HepG2 (cell line): ENCODE measurements around the gene VSX1. TPM values are rescaled to one million over a fixed set of nuclear protein-coding genes. Genes with fewer than 3 reads are reported as not detected.

Experiments
- CBFB ChIP-seq: sonication (generic); formaldehyde crosslinking; IDR thresholded peaks from 2 replicates; pipeline ENCODE4 v1.4.0; 2020; ENCODE audit warnings: missing genetic modification reagents
- EED ChIP-seq: sonication (generic); formaldehyde crosslinking; IDR thresholded peaks from 2 replicates; pipeline ENCODE4 v1.5.0; 2020; ENCODE audit warnings: mild to moderate bottlenecking, missing genetic modification reagents
- HNRNPL ChIP-seq: fragments of 200-400 bp; formaldehyde crosslinking; IDR thresholded peaks from 2 replicates; pipeline ENCODE4 v1.6.1; 2017; ENCODE audit warnings: mild to moderate bottlenecking, low read depth, low read length
- ISX ChIP-seq: sonication (generic); formaldehyde crosslinking; conservative IDR thresholded peaks from 2 replicates; pipeline ENCODE4 v1.5.0; 2020; ENCODE audit warnings: missing genetic modification reagents
- KAT7 ChIP-seq: IDR thresholded peaks from 2 replicates; pipeline ENCODE4 v1.6.1; 2018; ENCODE audit warnings: borderline replicate concordance, missing compliant biosample characterization
- KMT2A ChIP-seq: sonication (generic); formaldehyde crosslinking; IDR thresholded peaks from 2 replicates; pipeline ENCODE4 v1.4.0; 2020; ENCODE audit warnings: missing genetic modification reagents
- MEF2D ChIP-seq: sonication (generic); formaldehyde crosslinking; IDR thresholded peaks from 2 replicates; pipeline ENCODE4 v1.5.1; 2020; ENCODE audit warnings: mild to moderate bottlenecking, missing genetic modification reagents
- SALL1 ChIP-seq: sonication (generic); formaldehyde crosslinking; IDR thresholded peaks from 2 replicates; pipeline ENCODE4 v1.8.0; 2022; ENCODE audit warnings: mild to moderate bottlenecking, missing genetic modification reagents
- TOPORS ChIP-seq: sonication (generic); formaldehyde crosslinking; IDR thresholded peaks from 2 replicates; pipeline ENCODE4 v1.8.0; 2023; ENCODE audit warnings: mild to moderate bottlenecking, missing genetic modification reagents
- TSC22D2 ChIP-seq: sonication (generic); formaldehyde crosslinking; IDR thresholded peaks from 2 replicates; pipeline ENCODE4 v1.5.1; 2020; ENCODE audit warnings: missing genetic modification reagents, mild to moderate bottlenecking, borderline replicate concordance
- ZKSCAN5 ChIP-seq: sonication (generic); formaldehyde crosslinking; IDR thresholded peaks from 2 replicates; pipeline ENCODE4 v1.5.1; 2020; ENCODE audit warnings: mild to moderate bottlenecking, missing genetic modification reagents
- ZNF121 ChIP-seq: sonication (generic); formaldehyde crosslinking; IDR thresholded peaks from 2 replicates; pipeline ENCODE4 v1.5.0; 2020; ENCODE audit warnings: mild to moderate bottlenecking, missing genetic modification reagents
- ZNF124 ChIP-seq: sonication (generic); formaldehyde crosslinking; IDR thresholded peaks from 2 replicates; pipeline ENCODE4 v1.4.0; 2020; ENCODE audit warnings: missing genetic modification reagents
- ZNF225 ChIP-seq: sonication (generic); formaldehyde crosslinking; IDR thresholded peaks from 2 replicates; pipeline ENCODE4 v1.4.0; 2020; ENCODE audit warnings: mild to moderate bottlenecking, missing genetic modification reagents
- ZNF383 ChIP-seq: sonication (generic); formaldehyde crosslinking; IDR thresholded peaks from 2 replicates; pipeline ENCODE4 v1.4.0; 2020; ENCODE audit warnings: missing genetic modification reagents, mild to moderate bottlenecking, borderline replicate concordance
- ZNF747 ChIP-seq: sonication (generic); formaldehyde crosslinking; IDR thresholded peaks from 2 replicates; pipeline ENCODE4 v1.8.1; 2023; ENCODE audit warnings: missing genetic modification reagents, mild to moderate bottlenecking, borderline replicate concordance
- ZNF775 ChIP-seq: sonication (generic); formaldehyde crosslinking; IDR thresholded peaks from 2 replicates; pipeline ENCODE4 v1.4.0; 2020; ENCODE audit warnings: missing genetic modification reagents, mild to moderate bottlenecking, moderate library complexity, borderline replicate concordance
- polyA plus RNA-seq, 8 experiments: library from polyadenylated mRNA; depleted of rRNA in 3 of 8; stranded (reverse) in 7 of 8; unstranded in 1 of 8; fragments of >200 nt; fragmentation: Illumina TruSeq in 4 of 8; extraction: Trizol in 4 of 8; gene quantifications; 2 replicates each; pipeline versions ENCODE4 v1.2.1 to v1.2.3, GENCODE V29; 2011 to 2016; ENCODE audit warnings: low read depth in 4 of 8, missing spikeins in 1 of 8, mixed read lengths in 1 of 8; ENCODE audit not compliant: insufficient read depth in 1 of 8
- total RNA-seq, 5 experiments: library from RNA; depleted of rRNA; stranded (reverse); fragments of >200 nt; fragmentation: Illumina TruSeq; extraction: Trizol; gene quantifications; 2 replicates each; pipeline ENCODE4 v1.2.3, GENCODE V29; 2016; ENCODE audit warnings: low read depth in 1 of 5
- TF ChIP-seq, protein P1 (sequence below): sonication (generic); formaldehyde crosslinking; IDR thresholded peaks from 2 replicates; pipeline ENCODE4 v1.4.0; 2020; ENCODE audit warnings: missing genetic modification reagents
- TF ChIP-seq, protein P2 (sequence below): sonication (generic); formaldehyde crosslinking; IDR thresholded peaks from 2 replicates; pipeline ENCODE4 v1.9.0; 2021; ENCODE audit warnings: mild to moderate bottlenecking, missing genetic modification reagents
- TF ChIP-seq, protein P3 (sequence below): sonication (generic); formaldehyde crosslinking; conservative IDR thresholded peaks from 2 replicates; pipeline ENCODE4 v1.8.0; 2022; ENCODE audit warnings: missing genetic modification reagents

Gene VSX1
- total and polyA plus RNA-seq, 2 of the 13 experiments (the other 11 are each of a cell fraction or from before 2014, with no cell fraction given) = 0.04 TPM; not detected in 1

DNA sequence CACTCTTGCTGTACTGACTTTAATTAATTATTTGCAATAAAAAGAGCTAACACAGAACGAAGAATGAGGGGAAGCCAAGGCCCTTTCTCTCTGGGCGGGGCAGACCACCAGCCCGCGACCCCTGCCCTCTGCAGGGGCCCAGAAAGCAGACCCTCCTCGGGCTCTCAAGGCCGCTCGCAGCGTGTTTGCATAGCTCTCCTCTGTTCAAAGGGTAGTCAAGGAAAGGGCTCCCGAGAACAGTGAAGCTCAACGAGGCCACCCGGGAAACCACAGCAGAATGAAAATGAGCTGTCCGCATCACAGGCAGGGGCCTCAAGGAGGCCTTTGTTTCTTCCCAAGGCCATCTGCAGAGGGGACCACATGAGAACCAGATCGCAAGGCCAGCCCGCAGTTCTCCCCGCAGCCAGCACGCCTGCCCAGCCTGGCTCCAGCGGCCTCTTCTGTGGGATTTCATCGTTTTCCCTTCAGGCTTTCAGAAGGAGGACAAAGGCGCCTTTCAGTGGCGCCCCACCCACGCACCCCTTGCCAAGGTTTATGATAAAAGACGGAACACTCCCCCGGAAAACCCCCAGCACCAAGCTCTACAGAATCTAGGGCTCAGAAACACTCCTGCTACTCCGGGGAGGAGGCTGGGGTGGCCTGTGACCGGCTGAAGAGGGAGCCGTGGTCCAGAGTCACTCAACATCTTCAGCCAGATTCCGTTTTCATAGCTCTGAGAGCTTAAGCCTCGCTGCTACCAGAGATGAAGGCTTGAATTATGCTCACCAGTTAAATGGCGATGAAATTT lies 49.3 kb downstream of the VSX1 start (continued):
- TF ChIP-seq, protein P1, sequence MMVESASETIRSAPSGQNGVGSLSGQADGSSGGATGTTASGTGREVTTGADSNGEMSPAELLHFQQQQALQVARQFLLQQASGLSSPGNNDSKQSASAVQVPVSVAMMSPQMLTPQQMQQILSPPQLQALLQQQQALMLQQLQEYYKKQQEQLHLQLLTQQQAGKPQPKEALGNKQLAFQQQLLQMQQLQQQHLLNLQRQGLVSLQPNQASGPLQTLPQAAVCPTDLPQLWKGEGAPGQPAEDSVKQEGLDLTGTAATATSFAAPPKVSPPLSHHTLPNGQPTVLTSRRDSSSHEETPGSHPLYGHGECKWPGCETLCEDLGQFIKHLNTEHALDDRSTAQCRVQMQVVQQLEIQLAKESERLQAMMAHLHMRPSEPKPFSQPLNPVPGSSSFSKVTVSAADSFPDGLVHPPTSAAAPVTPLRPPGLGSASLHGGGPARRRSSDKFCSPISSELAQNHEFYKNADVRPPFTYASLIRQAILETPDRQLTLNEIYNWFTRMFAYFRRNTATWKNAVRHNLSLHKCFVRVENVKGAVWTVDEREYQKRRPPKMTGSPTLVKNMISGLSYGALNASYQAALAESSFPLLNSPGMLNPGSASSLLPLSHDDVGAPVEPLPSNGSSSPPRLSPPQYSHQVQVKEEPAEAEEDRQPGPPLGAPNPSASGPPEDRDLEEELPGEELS (CRISPR knock-in tag) = peak; percentile 43; the same call in 1 of the 2 replicates
- TF ChIP-seq TSC22D2 (CRISPR knock-in tag) (no peak), KMT2A (CRISPR knock-in tag) (peak; percentile 41; the same call in 1 of the 2 replicates), MEF2D (no peak), TOPORS (CRISPR knock-in tag) (0 out of 2 replicates have a peak, but pooled peaks have one; percentile 15), ZNF383 (no peak), HNRNPL (no peak), ISX (CRISPR knock-in tag) (no peak), SALL1 (CRISPR knock-in tag) (peak; percentile 60), ZNF225 (CRISPR knock-in tag) (no peak), ZNF775 (CRISPR knock-in tag) (no peak), ZNF747 (CRISPR knock-in tag) (peak; percentile 68; the same call in 1 of the 2 replicates), EED (peak; percentile 74; the same call in 1 of the 2 replicates), ZNF121 (CRISPR knock-in tag) (peak; percentile 8; the same call in 1 of the 2 replicates), CBFB (CRISPR knock-in tag) (peak; percentile 17; the same call in 1 of the 2 replicates), KAT7 (CRISPR knock-in tag) (peak; percentile 53; the same call in 1 of the 2 replicates), ZNF124 (CRISPR knock-in tag) (no peak), ZKSCAN5 (CRISPR knock-in tag) (no peak)
- TF ChIP-seq, protein P2, sequence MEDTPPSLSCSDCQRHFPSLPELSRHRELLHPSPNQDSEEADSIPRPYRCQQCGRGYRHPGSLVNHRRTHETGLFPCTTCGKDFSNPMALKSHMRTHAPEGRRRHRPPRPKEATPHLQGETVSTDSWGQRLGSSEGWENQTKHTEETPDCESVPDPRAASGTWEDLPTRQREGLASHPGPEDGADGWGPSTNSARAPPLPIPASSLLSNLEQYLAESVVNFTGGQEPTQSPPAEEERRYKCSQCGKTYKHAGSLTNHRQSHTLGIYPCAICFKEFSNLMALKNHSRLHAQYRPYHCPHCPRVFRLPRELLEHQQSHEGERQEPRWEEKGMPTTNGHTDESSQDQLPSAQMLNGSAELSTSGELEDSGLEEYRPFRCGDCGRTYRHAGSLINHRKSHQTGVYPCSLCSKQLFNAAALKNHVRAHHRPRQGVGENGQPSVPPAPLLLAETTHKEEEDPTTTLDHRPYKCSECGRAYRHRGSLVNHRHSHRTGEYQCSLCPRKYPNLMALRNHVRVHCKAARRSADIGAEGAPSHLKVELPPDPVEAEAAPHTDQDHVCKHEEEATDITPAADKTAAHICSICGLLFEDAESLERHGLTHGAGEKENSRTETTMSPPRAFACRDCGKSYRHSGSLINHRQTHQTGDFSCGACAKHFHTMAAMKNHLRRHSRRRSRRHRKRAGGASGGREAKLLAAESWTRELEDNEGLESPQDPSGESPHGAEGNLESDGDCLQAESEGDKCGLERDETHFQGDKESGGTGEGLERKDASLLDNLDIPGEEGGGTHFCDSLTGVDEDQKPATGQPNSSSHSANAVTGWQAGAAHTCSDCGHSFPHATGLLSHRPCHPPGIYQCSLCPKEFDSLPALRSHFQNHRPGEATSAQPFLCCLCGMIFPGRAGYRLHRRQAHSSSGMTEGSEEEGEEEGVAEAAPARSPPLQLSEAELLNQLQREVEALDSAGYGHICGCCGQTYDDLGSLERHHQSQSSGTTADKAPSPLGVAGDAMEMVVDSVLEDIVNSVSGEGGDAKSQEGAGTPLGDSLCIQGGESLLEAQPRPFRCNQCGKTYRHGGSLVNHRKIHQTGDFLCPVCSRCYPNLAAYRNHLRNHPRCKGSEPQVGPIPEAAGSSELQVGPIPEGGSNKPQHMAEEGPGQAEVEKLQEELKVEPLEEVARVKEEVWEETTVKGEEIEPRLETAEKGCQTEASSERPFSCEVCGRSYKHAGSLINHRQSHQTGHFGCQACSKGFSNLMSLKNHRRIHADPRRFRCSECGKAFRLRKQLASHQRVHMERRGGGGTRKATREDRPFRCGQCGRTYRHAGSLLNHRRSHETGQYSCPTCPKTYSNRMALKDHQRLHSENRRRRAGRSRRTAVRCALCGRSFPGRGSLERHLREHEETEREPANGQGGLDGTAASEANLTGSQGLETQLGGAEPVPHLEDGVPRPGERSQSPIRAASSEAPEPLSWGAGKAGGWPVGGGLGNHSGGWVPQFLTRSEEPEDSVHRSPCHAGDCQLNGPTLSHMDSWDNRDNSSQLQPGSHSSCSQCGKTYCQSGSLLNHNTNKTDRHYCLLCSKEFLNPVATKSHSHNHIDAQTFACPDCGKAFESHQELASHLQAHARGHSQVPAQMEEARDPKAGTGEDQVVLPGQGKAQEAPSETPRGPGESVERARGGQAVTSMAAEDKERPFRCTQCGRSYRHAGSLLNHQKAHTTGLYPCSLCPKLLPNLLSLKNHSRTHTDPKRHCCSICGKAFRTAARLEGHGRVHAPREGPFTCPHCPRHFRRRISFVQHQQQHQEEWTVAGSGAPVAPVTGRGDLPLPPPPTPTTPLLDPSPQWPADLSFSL (CRISPR knock-in tag) = no peak
- TF ChIP-seq, protein P3, sequence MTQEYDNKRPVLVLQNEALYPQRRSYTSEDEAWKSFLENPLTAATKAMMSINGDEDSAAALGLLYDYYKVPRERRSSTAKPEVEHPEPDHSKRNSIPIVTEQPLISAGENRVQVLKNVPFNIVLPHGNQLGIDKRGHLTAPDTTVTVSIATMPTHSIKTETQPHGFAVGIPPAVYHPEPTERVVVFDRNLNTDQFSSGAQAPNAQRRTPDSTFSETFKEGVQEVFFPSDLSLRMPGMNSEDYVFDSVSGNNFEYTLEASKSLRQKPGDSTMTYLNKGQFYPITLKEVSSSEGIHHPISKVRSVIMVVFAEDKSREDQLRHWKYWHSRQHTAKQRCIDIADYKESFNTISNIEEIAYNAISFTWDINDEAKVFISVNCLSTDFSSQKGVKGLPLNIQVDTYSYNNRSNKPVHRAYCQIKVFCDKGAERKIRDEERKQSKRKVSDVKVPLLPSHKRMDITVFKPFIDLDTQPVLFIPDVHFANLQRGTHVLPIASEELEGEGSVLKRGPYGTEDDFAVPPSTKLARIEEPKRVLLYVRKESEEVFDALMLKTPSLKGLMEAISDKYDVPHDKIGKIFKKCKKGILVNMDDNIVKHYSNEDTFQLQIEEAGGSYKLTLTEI (CRISPR knock-in tag) = no peak
